K562 (cell line): Measurements from ENCODE around the gene TMED4. TPM values are rescaled to one million over a fixed set of nuclear protein-coding genes. Genes with fewer than 3 reads are reported as not detected.

Source experiments
- ATF3 ChIP-seq, 2 experiments: fragments of 450-650 bp in 1 of 2; sonication (generic) in 1 of 2; formaldehyde crosslinking in 1 of 2; IDR thresholded peaks in 1 of 2; conservative IDR thresholded peaks in 1 of 2; 2 replicates each; pipeline versions ENCODE4 v1.6.1 to v1.8.1; 2016 to 2023; ENCODE audit warnings: mild to moderate bottlenecking in 2 of 2, moderate library complexity in 2 of 2, inconsistent platforms in 1 of 2, missing genetic modification reagents in 1 of 2
- ATF4 ChIP-seq: fragments of 450-650 bp; formaldehyde crosslinking; IDR thresholded peaks from 2 replicates; pipeline ENCODE4 v1.4.0; 2022; ENCODE audit warnings: mild to moderate bottlenecking, moderate library complexity
- CSDE1 ChIP-seq, 2 experiments: fragments of 450-650 bp; IDR thresholded peaks; 2 replicates each; pipeline ENCODE4 v1.6.1; 2016; ENCODE audit warnings: mild to moderate bottlenecking in 1 of 2
- DPF2 ChIP-seq: fragments of 450-650 bp; IDR thresholded peaks from 2 replicates; pipeline ENCODE4 v1.6.1; 2016
- ELF2 ChIP-seq: fragments of 250-450 bp; sonication (Bioruptor Pico); IDR thresholded peaks from 2 replicates; pipeline ENCODE4 v1.5.0; 2021; ENCODE audit warnings: mild to moderate bottlenecking
- MXD1 ChIP-seq: fragments of 250-450 bp; sonication (Bioruptor Pico); IDR thresholded peaks from 2 replicates; pipeline ENCODE4 v1.8.0; 2021; ENCODE audit warnings: borderline replicate concordance, mild to moderate bottlenecking, moderate library complexity; ENCODE audit not compliant: poor library complexity, severe bottlenecking
- NR4A1 ChIP-seq, 2 experiments: fragments of 250-450 bp in 1 of 2; fragments of 450-650 bp in 1 of 2; sonication (Bioruptor Pico) in 1 of 2; IDR thresholded peaks; 2 replicates each; pipeline versions ENCODE4 v1.4.0 to v1.6.1; 2016 to 2020; ENCODE audit warnings: mild to moderate bottlenecking in 2 of 2, missing compliant biosample characterization in 1 of 2, missing genetic modification characterization in 1 of 2, moderate library complexity in 1 of 2
- PATZ1 ChIP-seq: fragments of 250-450 bp; sonication (Bioruptor Pico); IDR thresholded peaks from 2 replicates; pipeline ENCODE4 v1.5.0; 2020; ENCODE audit warnings: mild to moderate bottlenecking, borderline replicate concordance
- PKNOX1 ChIP-seq: fragments of 450-650 bp; IDR thresholded peaks from 2 replicates; pipeline ENCODE4 v1.6.1; 2016
- POLR2H ChIP-seq: IDR thresholded peaks from 2 replicates; pipeline ENCODE4 v1.6.1; 2016; ENCODE audit warnings: missing genetic modification characterization, low read depth, mild to moderate bottlenecking, control low read depth, missing compliant biosample characterization, moderate library complexity
- SIX5 ChIP-seq, 2 experiments: IDR thresholded peaks; 2 replicates each; pipeline ENCODE4 v1.6.1; 2011; ENCODE audit warnings: low read length in 2 of 2, borderline replicate concordance in 1 of 2, low read depth in 1 of 2, mild to moderate bottlenecking in 1 of 2, moderate library complexity in 1 of 2; ENCODE audit not compliant: insufficient read depth in 1 of 2
- SMARCE1 ChIP-seq: fragments of 450-650 bp; IDR thresholded peaks from 2 replicates; pipeline ENCODE4 v1.7.1; 2016; ENCODE audit warnings: mild to moderate bottlenecking
- SRSF7 ChIP-seq: fragments of 200-400 bp; formaldehyde crosslinking; optimal IDR thresholded peaks from 2 replicates; pipeline ENCODE3; 2017; ENCODE audit warnings: mild to moderate bottlenecking, low read depth, low read length
- THRA ChIP-seq: fragments of 450-650 bp; IDR thresholded peaks from 2 replicates; pipeline ENCODE4 v1.6.1; 2017; ENCODE audit warnings: mild to moderate bottlenecking, moderate library complexity
- ZNF41 ChIP-seq: fragments of 250-450 bp; sonication (Bioruptor Pico); conservative IDR thresholded peaks from 2 replicates; pipeline ENCODE4 v1.4.0; 2020; ENCODE audit warnings: mild to moderate bottlenecking
- ZNF444 ChIP-seq: fragments of 250-450 bp; sonication (Bioruptor Pico); IDR thresholded peaks from 2 replicates; pipeline ENCODE4 v1.4.0; 2020; ENCODE audit warnings: mild to moderate bottlenecking, moderate library complexity
- ZNF639 ChIP-seq, 2 experiments: fragments of 200-800 bp in 1 of 2; sonication (Bioruptor generic) in 1 of 2; sonication (generic) in 1 of 2; formaldehyde crosslinking in 1 of 2; IDR thresholded peaks in 1 of 2; conservative IDR thresholded peaks in 1 of 2; 2 replicates each; pipeline versions ENCODE4 v1.5.0 to v1.6.1; 2016 to 2020; ENCODE audit warnings: missing compliant biosample characterization in 1 of 2, missing genetic modification characterization in 1 of 2, missing genetic modification reagents in 1 of 2
- polyA plus RNA-seq, 8 experiments: library from polyadenylated mRNA; depleted of rRNA in 4 of 8; stranded (reverse) in 5 of 8; unstranded in 3 of 8; fragments of >200 nt; fragmentation: Nextera tagmentation in 2 of 8; fragmentation: Illumina TruSeq in 1 of 8; extraction: Ambion mirVana in 2 of 8; extraction: Trizol in 1 of 8; gene quantifications; 2 replicates each; pipeline versions ENCODE4 v1.2.1 to v1.2.3, GENCODE V29; 2011 to 2014; ENCODE audit warnings: inconsistent platforms in 1 of 8, missing spikeins in 1 of 8
- total RNA-seq, 7 experiments: library from RNA; depleted of rRNA in 6 of 7; stranded (reverse); fragments of >200 nt in 6 of 7; fragmentation: Illumina TruSeq in 2 of 7; extraction: Trizol in 2 of 7; gene quantifications; 2 replicates each; pipeline versions ENCODE4 v1.2.1 to v1.2.3, GENCODE V29; 2011 to 2021; ENCODE audit warnings: low replicate concordance in 1 of 7

TMED4 gene
- total and polyA plus RNA-seq, 9 of the 15 experiments (the other 6 are each of a cell fraction or from before 2014, with no cell fraction given), result 20.3 to 64.0 (median 42.1) TPM

- TF ChIP-seq ZNF639 (CRISPR knock-in tag; conservative IDR thresholded peaks at IDR 0.05 in 1 of 2, IDR thresholded peaks at IDR 0.05 in 1 of 2) (no peak), SMARCE1 (peak; percentile 48; the same call in 1 of the 2 replicates), ATF4 (CRISPR knock-in tag) (no peak), PATZ1 (CRISPR knock-in tag) (no peak), NR4A1 (CRISPR knock-in tag; IDR thresholded peaks at IDR 0.05) (no peak), NR4A1 (tag; IDR thresholded peaks at IDR 0.05) (no peak), ELF2 (CRISPR knock-in tag) (no peak), POLR2H (tag) (no peak), ZNF444 (CRISPR knock-in tag) (no peak), DPF2 (peak; percentile 75), CSDE1 (IDR thresholded peaks at IDR 0.05) (no peak), SRSF7 (no peak), ATF3 (IDR thresholded peaks at IDR 0.05) (peak; percentile 74), ATF3 (CRISPR knock-in tag; conservative IDR thresholded peaks at IDR 0.05) (no peak), PKNOX1 (peak; percentile 48; the same call in 1 of the 2 replicates), ZNF41 (CRISPR knock-in tag) (no peak), SIX5 (IDR thresholded peaks at IDR 0.05; ENCODE audit: borderline replicate concordance in 1 of 2, insufficient read depth in 1 of 2, low read depth in 1 of 2, low read length in 2 of 2) (no peak), MXD1 (CRISPR knock-in tag) (no peak), THRA (no peak)
Observed at GRCh38 chr7:44561962-44562621, 19.9 kb downstream of the TMED4 start (continued).
